ENCODE measurements around the gene SLC13A2. TPM values are rescaled to one million over a fixed set of nuclear protein-coding genes. Genes with fewer than 3 reads are reported as not detected.

Gene SLC13A2
- total RNA-seq, 1 experiment from 2014 or later = not detected

- H3K4me2 ChIP-seq (ENCODE audit: low read length) = no peak overlapping the region
- RAD21 ChIA-PET (ENCODE audit: low non-redundant PET in 1 of 2, low total read pairs in 2 of 2, uncharacterized antibody in 2 of 2, unreplicated experiment in 2 of 2) = no interaction called here
- H3K4me3 ChIP-seq (replicated peaks in 1 of 2; ENCODE audit: low read depth in 1 of 2, low read length in 2 of 2) = no peak overlapping the region
- H2AFZ ChIP-seq (ENCODE audit: low read depth, low read length, poor library complexity, severe bottlenecking) = no peak overlapping the region
- CTCF ChIA-PET = no interaction called here
- no TSS peak for BruUV-seq (replicated peaks)
- no peak for ATAC-seq
- DNase-seq (ENCODE audit: low read depth, low spot score) = no peak
- no peaks in the 10 kb centered on the region for H3K9me3 ChIP-seq (ENCODE audit: control insufficient read depth in 1 of 2, insufficient read depth in 1 of 2, low read depth in 1 of 2, low read length in 2 of 2)
- H3K9me2 ChIP-seq (ENCODE audit: insufficient read depth) = no peaks in the 10 kb centered on the region
- H3K79me2 ChIP-seq (ENCODE audit: insufficient read depth, low read length) = no peaks in the 10 kb centered on the region
- POLR2A ChIA-PET = no interaction called here
- TF ChIP-seq YY1 (IDR thresholded peaks at IDR 0.05; ENCODE audit: extremely low read depth, insufficient replicate concordance, low read depth, low read length) (no peak), ZNF274 (IDR thresholded peaks at IDR 0.05; ENCODE audit: low read depth, low read length) (no peak), CEBPB (IDR thresholded peaks at IDR 0.05; ENCODE audit: low read depth) (no peak)
- intact Hi-C loops (cut with micrococcal nuclease) = no loop called here
- no peak overlapping the region for H3K9ac ChIP-seq (ENCODE audit: low read length)
- H3K27ac ChIP-seq (ENCODE audit: low read depth, low read length) = no peak overlapping the region
- no peaks in the 10 kb centered on the region for H3K36me3 ChIP-seq (ENCODE audit: control insufficient read depth in 1 of 2, insufficient read depth in 2 of 2, low read length in 2 of 2)
- peaks cover 7% of the 10 kb centered on the region for H3K27me3 ChIP-seq (ENCODE audit: insufficient read depth, low read length)
- H4K20me1 ChIP-seq (ENCODE audit: insufficient read depth) = no peaks in the 10 kb centered on the region
- peaks cover 0 to 11% of the 10 kb centered on the region in 2 experiments; a peak in 2 of 4 replicates for H3K4me1 ChIP-seq (ENCODE audit: control insufficient read depth in 1 of 2, insufficient read depth in 2 of 2, low read length in 2 of 2)
These were observed 53.8 kb downstream of the SLC13A2 start for GRCh38 chr17:28527181-28527681.

DNA sequence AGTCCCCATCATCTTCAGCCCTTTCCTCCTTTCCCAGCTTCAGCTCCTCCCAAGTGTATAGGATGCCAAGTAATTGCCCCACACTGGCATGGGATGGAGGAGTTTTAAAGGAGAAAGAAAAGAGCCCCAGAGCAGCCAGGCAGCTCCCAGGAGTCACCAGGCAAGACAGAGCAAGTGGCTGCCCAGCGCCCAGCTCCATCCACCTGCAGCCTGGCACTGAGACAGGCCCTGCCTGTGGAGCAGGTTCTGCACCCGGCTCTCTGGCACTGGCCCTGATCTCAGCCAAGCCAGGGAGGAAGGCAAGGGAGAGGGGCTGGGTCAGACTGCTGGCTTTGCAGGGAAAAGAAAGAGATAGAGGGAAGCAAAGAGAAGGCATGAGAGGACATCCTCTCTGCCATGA, 54.4 kb downstream of the SLC13A2 start:
- H3K27me3 ChIP-seq (ENCODE audit: insufficient read depth, low read length) = peaks cover 7% of the 10 kb centered on the region
- no peaks in the 10 kb centered on the region for H4K20me1 ChIP-seq (ENCODE audit: insufficient read depth)
- ATAC-seq (no peak), DNase-seq (ENCODE audit: low read depth, low spot score) (no peak)
- H3K9me3 ChIP-seq (ENCODE audit: control insufficient read depth in 1 of 2, insufficient read depth in 1 of 2, low read depth in 1 of 2, low read length in 2 of 2) = no peaks in the 10 kb centered on the region
- H3K4me1 ChIP-seq (ENCODE audit: control insufficient read depth in 1 of 2, insufficient read depth in 2 of 2, low read length in 2 of 2) = peaks cover 0 to 11% of the 10 kb centered on the region in 2 experiments; a peak in 2 of 4 replicates
- POLR2A ChIA-PET = no interaction called here
- CTCF ChIA-PET = no interaction called here
- no peak overlapping the region for H3K4me2 ChIP-seq (ENCODE audit: low read length)
- no peak overlapping the region for H3K4me3 ChIP-seq (replicated peaks in 1 of 2; ENCODE audit: low read depth in 1 of 2, low read length in 2 of 2)
- H3K27ac ChIP-seq (ENCODE audit: low read depth, low read length) = no peak overlapping the region
- no TSS peak for BruUV-seq (replicated peaks)
- H3K9me2 ChIP-seq (ENCODE audit: insufficient read depth) = no peaks in the 10 kb centered on the region
- no peak overlapping the region for H3K9ac ChIP-seq (ENCODE audit: low read length)
- intact Hi-C loops (cut with micrococcal nuclease) = no loop called here
- no peak overlapping the region for H2AFZ ChIP-seq (ENCODE audit: low read depth, low read length, poor library complexity, severe bottlenecking)
- no peaks in the 10 kb centered on the region for H3K36me3 ChIP-seq (ENCODE audit: control insufficient read depth in 1 of 2, insufficient read depth in 2 of 2, low read length in 2 of 2)
- no peaks in the 10 kb centered on the region for H3K79me2 ChIP-seq (ENCODE audit: insufficient read depth, low read length)
- RAD21 ChIA-PET (ENCODE audit: low non-redundant PET in 1 of 2, low total read pairs in 2 of 2, uncharacterized antibody in 2 of 2, unreplicated experiment in 2 of 2) = no interaction called here
- TF ChIP-seq, protein P1, sequence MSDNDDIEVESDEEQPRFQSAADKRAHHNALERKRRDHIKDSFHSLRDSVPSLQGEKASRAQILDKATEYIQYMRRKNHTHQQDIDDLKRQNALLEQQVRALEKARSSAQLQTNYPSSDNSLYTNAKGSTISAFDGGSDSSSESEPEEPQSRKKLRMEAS (IDR thresholded peaks at IDR 0.05) = no peak
- TF ChIP-seq CBX3 (IDR thresholded peaks at IDR 0.05; ENCODE audit: low read depth) (no peak), ZFX (IDR thresholded peaks at IDR 0.05) (no peak), YY1 (IDR thresholded peaks at IDR 0.05; ENCODE audit: extremely low read depth, insufficient replicate concordance, low read depth, low read length) (no peak), POLR2AphosphoS5 (IDR thresholded peaks at IDR 0.05; ENCODE audit: low read depth, low read length) (no peak), FOSL1 (IDR thresholded peaks at IDR 0.05; ENCODE audit: low read depth) (no peak)

Measured in HCT116 (cell line).